Measurements from ENCODE around the gene ZNF524. TPM values are rescaled to one million over a fixed set of nuclear protein-coding genes. Genes with fewer than 3 reads are reported as not detected.

The ZNF524 gene
- total RNA-seq, 2 donors from 2014 or later, result 17.7 to 25.8 TPM

DNA sequence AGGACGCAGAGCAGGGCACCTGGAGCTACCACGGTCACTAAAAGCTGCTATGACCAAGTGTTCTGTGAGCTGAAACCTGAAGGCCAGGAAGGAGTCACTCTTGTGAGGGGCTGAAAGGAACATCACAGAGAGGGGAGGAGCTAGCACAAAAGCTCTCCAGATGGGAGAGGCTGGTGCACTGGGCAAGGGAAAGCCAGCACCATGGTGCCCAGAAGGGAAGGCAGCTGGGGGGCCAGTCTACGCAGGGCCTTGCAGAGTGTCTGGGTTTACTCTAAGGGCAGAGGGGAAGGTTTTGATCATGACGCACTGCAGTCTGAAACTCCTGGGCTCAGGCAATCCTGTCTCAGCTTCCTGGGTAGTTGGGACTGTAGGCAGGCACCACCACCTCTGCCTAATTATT, 36.6 kb downstream of the ZNF524 start:
- no peak for DNase-seq (ENCODE audit: low spot score)
- Histone ChIP-seq H3K4me1 (peaks cover 0 to 52% of the 10 kb centered on the region in 2 donors), H3K4me3 (no peak overlapping the region), H3K27me3 (no peaks in the 10 kb centered on the region), H3K27ac (no peak overlapping the region), H3K36me3 (no peaks in the 10 kb centered on the region), H3K9me3 (no peaks in the 10 kb centered on the region)
- TF ChIP-seq, protein P1, sequence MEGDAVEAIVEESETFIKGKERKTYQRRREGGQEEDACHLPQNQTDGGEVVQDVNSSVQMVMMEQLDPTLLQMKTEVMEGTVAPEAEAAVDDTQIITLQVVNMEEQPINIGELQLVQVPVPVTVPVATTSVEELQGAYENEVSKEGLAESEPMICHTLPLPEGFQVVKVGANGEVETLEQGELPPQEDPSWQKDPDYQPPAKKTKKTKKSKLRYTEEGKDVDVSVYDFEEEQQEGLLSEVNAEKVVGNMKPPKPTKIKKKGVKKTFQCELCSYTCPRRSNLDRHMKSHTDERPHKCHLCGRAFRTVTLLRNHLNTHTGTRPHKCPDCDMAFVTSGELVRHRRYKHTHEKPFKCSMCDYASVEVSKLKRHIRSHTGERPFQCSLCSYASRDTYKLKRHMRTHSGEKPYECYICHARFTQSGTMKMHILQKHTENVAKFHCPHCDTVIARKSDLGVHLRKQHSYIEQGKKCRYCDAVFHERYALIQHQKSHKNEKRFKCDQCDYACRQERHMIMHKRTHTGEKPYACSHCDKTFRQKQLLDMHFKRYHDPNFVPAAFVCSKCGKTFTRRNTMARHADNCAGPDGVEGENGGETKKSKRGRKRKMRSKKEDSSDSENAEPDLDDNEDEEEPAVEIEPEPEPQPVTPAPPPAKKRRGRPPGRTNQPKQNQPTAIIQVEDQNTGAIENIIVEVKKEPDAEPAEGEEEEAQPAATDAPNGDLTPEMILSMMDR (IDR thresholded peaks at IDR 0.05), result no peak

GRCh38 chr19:55637534-55637933, 37.4 kb downstream of the ZNF524 start:
- no peaks in the 10 kb centered on the region for H3K36me3 ChIP-seq
- H3K27ac ChIP-seq, result no peak overlapping the region
- no peak overlapping the region for H3K4me3 ChIP-seq
- TF ChIP-seq, protein P1 (IDR thresholded peaks at IDR 0.05), result no peak
- no peaks in the 10 kb centered on the region for H3K9me3 ChIP-seq
- peaks cover 0 to 61% of the 10 kb centered on the region in 2 donors for H3K4me1 ChIP-seq
- no peak for DNase-seq (ENCODE audit: low spot score)
- no peaks in the 10 kb centered on the region for H3K27me3 ChIP-seq

DNA sequence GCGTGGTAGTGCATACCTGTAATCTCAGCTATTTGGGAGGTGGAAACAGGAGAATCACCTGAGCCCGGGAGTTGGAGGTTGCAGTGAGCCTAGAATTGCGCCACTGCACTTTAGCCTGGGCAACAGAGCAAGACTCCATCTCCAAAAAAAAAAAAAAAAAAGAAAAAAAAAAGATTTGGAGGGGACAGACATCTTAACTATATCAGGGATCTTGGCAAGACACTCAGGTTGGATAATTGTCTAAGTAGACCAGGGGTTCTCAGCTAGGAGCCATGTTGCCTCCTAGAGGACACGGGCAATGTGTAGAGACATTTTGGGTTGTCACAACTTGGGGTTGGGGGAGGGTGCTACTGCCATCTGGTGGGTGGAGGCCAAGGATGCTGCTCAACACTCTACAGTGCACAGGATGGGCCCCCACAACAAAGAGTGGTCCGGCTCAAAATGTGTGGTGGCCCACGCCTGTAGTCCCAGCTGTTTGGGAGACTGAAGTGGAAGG, 38.8 kb downstream of the ZNF524 start:
- Histone ChIP-seq H3K4me3 (no peak overlapping the region), H3K27me3 (no peaks in the 10 kb centered on the region), H3K27ac (no peak overlapping the region), H3K9me3 (no peaks in the 10 kb centered on the region), H3K36me3 (no peaks in the 10 kb centered on the region), H3K4me1 (peaks cover 0 to 70% of the 10 kb centered on the region in 2 donors)
- DNase-seq (ENCODE audit: low spot score), result no peak
- TF ChIP-seq, protein P1 (IDR thresholded peaks at IDR 0.05), result peak in 1 of 2 donors; percentile 29

- DNase-seq (ENCODE audit: low spot score), result no peak
- peaks cover 0 to 78% of the 10 kb centered on the region in 2 donors for H3K4me1 ChIP-seq
- no peaks in the 10 kb centered on the region for H3K9me3 ChIP-seq
Measured at GRCh38 chr19:55640043-55640576, 40.0 kb downstream of the ZNF524 start.

DNA sequence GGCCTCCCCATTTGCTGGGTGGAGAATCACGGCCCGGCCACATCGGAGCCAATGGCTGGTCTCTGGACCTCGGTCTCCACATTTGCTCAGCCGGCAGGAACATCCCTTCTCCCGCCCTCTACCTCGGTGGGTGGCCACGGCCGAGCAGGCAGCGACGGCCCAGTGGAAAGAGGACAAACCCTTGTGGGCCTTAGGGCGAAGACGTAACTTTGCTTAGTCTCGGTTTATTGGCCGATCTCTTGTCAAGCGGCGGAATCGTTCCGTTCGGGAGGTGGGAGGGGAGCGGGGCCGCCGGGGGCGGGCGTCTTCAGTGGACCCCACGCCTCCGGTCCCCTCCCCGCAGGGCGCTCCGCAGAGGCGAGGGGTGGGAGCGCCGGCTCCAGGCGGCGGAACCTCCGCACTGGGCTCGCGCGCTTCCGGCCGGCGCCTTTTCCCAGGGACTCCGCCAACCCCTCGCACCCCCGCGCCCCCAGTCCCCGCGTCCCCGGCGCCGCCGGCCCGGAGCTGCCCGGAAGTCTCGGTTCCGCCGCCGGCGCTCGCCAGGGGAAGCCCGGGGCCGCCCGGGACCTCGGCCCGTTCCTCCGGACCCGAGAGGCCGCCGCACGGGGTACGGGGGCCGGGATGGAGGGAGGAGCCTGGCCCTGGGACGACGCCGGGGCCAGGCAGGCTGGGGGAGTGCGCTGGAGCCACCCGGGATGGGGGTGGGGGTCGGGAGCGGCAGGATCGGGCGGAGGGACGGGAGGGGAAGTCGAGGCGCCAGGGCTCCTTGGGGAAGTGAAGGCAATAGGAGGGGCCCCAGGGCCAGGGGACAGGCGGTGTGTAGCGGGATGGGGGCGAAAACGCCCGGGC, 40.7 kb downstream of the ZNF524 start, which contains the start of gene ZNF580:
Gene ZNF580, plus strand, starts transcription at position 426 of the 849 bp plus-strand sequence. CDS start 1,507 bp downstream, outside the sequence.
- peaks cover 0 to 77% of the 10 kb centered on the region in 2 donors for H3K4me1 ChIP-seq
- TF ChIP-seq, protein P1 (IDR thresholded peaks at IDR 0.05), result no peak
- H3K4me3 ChIP-seq, result peak within 1 kb of the TSS; percentile 85 to 97
- H3K9me3 ChIP-seq, result no peaks in the 10 kb centered on the region
- H3K27me3 ChIP-seq, result no peaks in the 10 kb centered on the region
- peaks cover 11% of the 10 kb centered on the region for H3K36me3 ChIP-seq
- DNase-seq (ENCODE audit: low spot score), result no peak
- peak within 1 kb of the TSS; percentile 94 to 97 for H3K27ac ChIP-seq

More at GRCh38 chr19:55640043-55640576, 40.0 kb downstream of the ZNF524 start:
- peak overlapping the region; percentile 94 to 97 for H3K27ac ChIP-seq
- H3K36me3 ChIP-seq, result peaks cover 4% of the 10 kb centered on the region
- H3K4me3 ChIP-seq, result peak overlapping the region; percentile 85 to 97
- TF ChIP-seq, protein P1 (IDR thresholded peaks at IDR 0.05), result peak in 1 of 2 donors; percentile 66
- no peaks in the 10 kb centered on the region for H3K27me3 ChIP-seq
